Upper lobe of left lung (tissue), 4 donors: ENCODE measurements around the gene FAM161A.

Experiments
- CTCF ChIP-seq, 6 experiments: fragments of 450-650 bp in 4 of 6; fragments of 200-600 bp in 2 of 6; sonication (generic) in 2 of 6; IDR thresholded peaks; one replicate each; pipeline ENCODE4 v1.5.1; 2016 to 2019; ENCODE audit warnings: antibody characterized with exemption in 6 of 6
- EP300 ChIP-seq, 4 donors: sonication (generic); formaldehyde crosslinking; IDR thresholded peaks; one replicate each; pipeline ENCODE4 v1.5.1; 2017; ENCODE audit warnings: antibody characterized with exemption in 4 of 4, control low read depth in 2 of 4
- POLR2AphosphoS5 ChIP-seq, 2 donors: sonication (generic); formaldehyde crosslinking; IDR thresholded peaks; one replicate each; pipeline ENCODE4 v1.5.1; 2017; ENCODE audit warnings: antibody characterized with exemption in 2 of 2

DNA sequence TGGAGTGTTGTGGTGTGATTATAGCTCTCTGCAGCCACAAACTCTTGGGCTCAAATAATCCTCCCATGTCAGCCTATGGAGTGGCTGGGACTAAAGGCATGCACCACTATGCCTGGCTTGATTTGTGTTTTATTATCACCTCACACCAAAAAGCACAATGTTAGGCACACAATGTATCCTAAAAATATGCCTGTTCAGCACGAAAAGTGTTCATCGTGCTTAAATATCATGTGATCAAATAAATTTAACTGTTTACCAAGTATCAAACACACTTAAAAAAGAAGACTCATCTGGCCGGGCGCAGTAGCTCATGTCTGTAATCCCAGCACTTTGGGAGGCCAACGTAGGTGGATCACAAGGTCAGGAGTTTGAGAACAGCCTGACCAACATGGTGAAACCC is 29.0 kb upstream of the FAM161A start:
- no peak for TF ChIP-seq CTCF (IDR thresholded peaks at IDR 0.05)
- no peak for TF ChIP-seq EP300 (IDR thresholded peaks at IDR 0.05)
- TF ChIP-seq POLR2AphosphoS5 (IDR thresholded peaks at IDR 0.05): no peak
